HG03060 (cell line): Measurements from ENCODE around the gene KRTAP5-6.
"Not testable (repeated sequence)": the region's sequence is repeated elsewhere in the genome, so short reads cannot be mapped to it uniquely, and the experiment has no call there.

Experiments used
- ATAC-seq: cut with Tn5 transposase; IDR thresholded peaks from one replicate; pipeline ENCODE4 v1.9.1; 2021; ENCODE audit warnings: low read depth, moderate number of reproducible peaks; ENCODE audit not compliant: unreplicated experiment

KRTAP5-6 gene

DNA sequence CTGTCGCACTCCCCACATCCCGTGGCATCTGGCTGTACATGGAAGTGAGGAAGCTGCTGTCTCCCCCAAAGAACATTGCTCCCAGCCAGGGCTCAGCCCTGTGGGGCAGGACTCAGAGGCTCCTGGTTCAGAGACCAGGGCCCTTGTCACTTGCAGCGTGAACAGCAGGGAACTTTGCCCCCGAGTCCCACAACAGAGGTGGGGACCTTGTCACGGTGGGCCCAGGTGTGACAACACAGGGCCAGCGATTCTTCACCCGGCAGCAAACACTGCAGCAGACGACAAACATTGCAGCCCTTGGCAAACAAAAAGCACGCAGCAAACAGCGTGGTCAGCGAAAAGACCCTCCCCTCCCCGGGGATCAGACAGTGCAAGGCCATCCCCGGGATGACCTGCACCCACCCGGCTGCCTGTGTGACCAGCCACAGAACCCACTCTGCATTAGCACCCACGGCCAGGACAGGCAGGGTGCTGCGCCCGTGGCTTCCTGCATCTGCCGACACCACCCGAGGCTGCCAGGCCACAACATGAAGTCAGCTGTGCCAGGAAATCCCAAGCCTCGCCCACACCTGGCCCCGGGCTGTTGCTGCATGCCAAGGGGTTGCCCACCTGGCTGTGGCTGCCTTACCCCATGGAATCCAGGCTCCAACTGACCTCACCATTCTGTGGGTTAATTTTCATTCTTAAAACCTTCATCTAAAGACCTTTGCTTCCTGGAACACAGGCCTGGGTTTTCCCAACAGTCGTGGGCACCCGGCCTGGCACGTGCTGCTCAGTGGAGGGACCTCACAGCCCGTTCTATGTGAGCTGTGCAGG is 35.3 kb upstream of the KRTAP5-6 start:
- not testable (repeated sequence) for ATAC-seq

DNA sequence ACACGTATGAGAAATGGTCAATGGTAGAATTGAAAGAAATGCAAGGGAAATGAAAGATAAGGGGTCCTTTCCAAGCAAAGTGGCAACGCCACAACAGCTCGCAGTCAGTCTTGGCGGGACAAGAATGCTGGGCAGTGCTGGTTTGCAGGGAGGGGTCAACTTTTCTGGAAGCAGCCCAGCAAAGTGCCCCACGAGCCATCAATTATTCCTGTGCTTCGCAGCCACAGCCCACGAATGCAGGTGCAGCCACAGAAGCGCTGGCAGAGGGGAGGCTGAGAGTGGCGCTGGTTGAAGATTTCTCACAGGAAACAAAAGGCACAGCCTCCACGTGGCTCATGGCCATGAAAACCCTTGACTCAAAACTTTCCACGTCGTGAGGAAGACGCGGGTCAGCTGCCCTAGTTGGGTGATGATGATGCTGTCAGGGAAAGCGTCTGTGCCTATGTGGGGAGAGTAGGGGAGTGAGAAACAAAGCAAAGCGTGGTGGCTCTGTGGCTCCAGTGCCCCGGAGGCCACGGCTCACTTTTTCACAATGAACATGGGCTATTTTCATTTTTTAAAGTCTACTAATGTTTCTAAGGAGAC is 34.2 kb upstream of the KRTAP5-6 start:
- ATAC-seq: not testable (repeated sequence)

DNA sequence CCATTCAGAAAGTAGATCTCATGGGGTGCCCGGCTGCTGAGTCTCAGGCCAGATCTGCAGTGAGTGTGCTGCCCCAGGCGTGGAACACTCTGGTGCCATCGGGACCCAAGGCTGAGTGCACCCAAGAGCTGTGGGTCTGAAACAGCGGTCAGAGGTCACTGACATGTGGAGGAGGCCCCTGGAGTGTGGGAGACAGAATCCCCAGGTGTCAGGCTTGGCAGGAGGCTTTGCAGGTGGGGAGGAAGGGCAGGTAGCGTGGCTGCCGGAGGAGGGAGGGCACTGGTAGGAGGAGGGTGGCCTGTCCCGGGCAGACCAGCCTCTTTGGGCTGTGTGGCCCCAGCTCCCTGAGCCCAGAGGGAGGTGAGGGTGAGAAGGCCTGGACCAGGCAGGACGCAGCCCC is 31.7 kb upstream of the KRTAP5-6 start:
- ATAC-seq: no peak

DNA sequence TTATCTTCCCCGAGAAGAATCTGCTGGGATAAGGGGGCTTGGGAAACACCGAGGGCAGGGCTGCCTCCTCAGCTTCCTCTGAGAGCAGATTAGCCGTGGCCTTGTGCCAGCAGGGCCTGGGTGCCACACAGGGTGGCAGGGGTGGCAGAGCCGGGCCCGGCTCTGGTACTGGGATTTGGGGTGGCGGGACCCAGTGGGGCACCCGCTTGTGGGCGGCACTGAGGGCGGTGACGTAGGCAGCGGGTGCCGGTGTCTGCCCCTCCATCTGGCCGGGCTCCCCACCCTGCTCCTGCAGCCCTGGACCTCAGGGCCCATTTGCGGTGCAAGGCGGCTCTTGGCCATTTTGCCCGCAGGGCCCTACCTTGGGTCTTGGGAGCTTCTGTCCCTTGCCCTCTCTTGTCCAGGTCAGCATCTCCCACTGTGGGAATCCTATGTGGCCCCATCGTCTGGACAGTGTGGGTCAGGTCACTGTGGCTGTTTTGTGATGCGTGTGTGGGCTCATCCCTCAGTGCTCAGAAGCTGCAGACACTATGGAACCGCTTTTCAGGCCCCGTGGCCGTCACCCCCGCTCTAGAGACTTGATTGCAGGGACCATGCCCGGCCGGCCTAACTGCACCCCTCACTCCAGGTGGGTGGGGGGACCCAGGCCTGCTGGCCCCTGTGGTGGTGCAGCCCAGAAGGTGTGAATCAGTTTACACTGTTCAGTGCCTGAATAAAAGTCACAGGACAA is 29.7 kb upstream of the KRTAP5-6 start:
- no peak for ATAC-seq

DNA sequence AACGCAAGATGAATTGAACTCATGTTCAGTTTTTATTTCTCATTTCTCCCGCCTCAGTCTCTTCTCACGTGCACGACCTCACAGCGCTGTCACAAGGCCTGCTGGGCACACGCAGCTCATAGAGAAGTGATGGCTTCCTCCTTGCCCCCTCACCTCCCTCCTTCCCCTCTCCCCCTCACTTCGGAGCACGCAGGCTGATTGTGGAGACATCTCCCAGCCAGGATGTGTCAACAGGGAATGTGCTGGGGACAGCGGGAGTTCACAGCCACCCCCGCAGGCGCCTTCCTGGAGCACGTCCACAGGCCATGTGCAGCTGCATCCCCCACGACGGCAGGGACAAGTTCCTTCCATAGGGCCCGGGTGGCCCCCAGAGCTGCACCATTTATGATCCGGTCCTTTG is 29.1 kb upstream of the KRTAP5-6 start:
- ATAC-seq: no peak

DNA sequence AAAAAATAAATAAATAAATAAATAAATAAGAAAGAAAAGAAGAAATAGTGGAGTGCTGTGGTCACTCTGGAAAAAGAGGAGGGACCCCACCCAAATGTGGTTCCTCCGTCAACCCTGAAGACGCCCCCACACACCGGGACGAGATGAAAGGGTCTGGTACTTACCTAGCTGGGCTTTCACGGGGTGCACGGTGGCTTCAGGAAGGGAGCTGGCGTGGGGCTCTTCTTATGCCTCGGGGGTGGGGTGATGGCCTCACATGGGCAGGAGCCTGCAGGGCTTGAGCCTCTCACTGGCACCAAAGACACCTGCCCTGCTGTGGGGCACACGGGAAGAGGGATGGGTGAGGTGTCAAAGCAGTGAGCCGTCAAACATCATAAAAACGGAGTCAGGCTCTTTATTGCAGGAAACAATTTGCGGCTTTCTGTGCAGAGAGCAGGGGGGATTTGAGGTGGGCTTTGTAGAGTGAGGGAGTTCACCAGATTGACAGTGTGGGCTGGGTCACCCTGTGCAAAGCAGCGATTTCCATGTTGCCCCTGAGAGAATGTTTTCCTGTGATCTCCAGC is 28.0 kb upstream of the KRTAP5-6 start:
- no peak for ATAC-seq

DNA sequence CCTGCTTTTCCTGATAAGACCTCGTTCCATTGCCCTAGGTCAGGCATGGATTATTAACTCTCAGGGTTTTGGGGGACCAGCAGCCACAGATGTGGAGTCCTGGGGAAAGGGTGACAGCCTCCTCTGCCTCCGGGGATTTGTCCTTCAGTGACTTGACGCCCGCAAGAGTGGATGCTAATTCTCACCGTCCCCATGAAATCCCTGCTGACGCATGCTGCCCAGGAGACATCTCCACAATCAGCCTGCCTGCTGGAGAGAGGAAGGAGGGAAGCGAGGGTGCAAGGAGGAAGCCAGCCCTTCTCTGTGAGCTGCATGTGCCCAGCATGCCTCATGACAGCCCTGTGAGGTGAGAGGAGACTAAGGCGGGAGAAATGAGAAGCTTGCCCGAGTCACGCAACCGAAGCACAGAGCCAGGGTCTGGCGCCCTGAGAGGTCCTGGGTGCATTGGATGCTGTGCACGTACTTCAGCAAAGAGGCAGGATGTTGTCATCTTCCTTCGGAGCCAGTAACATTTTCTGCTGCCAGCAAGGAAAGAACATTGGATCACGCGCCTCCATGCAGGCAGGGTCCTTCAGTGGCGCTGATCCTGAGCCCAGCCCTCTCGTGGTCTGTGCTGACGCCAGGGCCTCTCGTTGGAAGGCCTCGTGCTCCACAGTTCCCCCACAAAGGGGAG is 27.3 kb upstream of the KRTAP5-6 start:
- ATAC-seq: no peak

DNA sequence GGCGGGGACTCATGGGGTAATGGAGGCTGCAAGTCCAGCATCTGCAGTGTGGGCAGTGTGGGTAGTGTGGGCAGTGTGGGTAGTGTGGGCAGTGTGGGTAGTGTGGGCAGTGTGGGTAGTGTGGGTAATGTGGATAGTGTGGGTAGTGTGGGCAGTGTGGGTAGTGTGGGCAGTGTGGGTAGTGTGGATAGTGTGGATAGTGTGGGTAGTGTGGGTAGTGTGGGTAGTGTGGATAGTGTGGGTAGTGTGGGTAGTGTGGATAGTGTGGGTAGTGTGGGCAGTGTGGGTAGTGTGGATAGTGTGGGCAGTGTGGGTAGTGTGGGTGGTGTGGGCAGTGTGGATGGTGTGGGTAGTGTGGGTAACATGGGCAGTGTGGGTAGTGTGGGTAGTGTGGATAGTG is 26.5 kb upstream of the KRTAP5-6 start:
- not testable (repeated sequence) for ATAC-seq

DNA sequence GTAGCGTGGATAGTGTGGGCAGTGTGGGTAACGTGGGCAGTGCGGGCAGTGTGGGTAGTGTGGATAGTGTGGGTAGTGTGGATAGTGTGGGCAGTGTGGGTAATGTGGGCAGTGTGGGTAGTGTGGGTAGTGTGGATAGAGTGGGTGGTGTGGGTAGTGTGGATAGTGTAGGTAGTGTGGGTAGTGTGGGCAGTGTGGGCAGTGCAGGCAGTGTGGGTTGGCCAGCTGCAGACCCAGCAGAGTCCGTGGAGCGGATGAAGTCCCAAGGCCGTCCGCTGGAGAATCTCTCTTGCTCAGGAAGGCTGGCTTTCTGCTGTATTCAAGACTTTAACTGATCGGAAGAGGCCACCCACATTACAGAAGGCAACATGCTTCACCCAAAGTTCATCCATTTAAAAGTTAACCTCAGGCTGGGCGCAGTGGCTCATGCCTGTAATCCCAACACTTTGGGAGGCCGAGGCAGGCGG is 26.1 kb upstream of the KRTAP5-6 start:
- no peak for ATAC-seq

DNA sequence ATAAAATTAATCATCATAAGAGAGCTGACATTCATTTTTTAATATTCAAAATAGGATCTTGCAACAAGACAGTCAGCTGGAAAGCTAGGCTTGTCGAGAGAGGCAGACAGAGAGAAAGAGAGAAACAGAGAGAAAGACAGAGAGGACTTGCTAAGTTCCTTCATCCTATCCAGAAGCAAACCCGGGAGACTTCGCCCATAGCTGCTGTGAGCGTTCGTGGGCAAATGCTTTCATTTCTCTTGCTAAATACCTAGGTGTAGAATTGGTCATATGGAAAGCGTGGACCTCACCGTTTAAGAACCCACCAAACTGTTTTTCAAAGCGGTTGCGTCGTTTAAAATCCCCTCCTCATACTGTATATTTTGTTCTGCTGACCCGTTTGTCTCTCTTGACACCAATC is 25.3 kb upstream of the KRTAP5-6 start:
- ATAC-seq: no peak

DNA sequence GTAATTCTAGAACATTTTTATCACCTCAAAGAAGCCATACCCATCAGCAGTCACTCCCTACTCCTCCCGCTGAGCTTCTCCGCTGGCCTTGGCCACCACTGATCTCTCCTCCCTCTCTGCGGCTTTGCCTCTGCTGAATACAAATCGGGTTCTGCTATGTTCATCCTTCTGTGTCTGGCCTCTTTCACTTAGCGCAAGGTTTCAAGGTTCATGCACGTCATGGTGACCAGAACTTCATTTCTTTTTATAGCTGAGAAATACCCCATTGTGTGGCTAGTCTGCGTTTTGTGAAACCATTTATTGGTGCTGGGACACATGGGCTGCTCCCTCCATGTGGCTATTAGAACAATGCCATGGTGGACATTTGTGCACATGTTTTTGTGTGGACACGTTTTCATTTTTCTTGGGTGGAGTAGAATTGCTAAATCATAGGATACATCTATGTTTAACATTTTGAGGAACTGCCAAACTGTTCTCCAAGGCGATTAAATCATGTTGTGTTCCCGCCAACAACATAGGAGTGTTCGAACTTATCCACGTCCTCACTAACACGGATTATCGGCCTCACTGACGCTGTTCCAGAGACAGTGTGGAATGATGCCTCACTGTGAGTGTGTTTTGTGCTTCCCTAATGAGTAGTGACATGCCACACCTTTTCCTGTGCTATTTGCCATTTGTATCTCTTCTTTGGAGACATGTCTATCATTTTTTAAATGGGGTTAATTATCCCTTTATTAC is 24.2 kb upstream of the KRTAP5-6 start:
- ATAC-seq: no peak

DNA sequence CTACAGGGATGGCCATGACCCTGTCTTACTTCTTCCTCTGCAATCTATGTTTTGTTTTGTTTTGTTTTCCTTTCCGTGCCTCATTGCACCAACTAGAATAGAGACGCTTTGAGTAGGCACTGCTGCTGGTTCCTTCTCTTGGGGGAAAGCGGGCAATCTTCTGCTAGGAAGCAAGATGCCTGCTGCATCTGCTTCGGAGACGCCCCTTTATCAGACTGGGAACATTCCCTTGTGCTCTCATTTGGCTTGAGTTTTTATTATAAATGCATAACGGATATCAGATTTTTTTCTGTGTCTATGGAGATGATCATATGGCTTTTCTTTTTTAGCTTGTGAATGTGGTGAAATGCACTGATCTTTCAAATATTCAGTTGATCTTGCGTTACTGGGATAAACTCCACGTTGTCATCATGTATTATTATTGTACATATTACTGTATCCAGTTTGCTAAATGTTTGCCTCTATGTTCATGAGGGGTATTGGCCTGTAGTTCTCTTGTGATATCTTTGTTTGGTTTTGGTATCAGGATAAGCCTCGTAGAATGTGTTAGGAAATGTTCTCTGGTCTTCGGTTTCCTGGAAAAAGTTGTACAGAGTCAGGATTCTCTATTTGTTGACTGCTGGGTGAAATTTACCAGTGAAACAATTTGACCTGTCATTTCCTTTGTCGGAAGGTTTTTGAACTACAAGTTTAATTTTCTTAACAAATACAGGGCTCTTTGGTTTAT is 23.4 kb upstream of the KRTAP5-6 start:
- ATAC-seq: no peak

DNA sequence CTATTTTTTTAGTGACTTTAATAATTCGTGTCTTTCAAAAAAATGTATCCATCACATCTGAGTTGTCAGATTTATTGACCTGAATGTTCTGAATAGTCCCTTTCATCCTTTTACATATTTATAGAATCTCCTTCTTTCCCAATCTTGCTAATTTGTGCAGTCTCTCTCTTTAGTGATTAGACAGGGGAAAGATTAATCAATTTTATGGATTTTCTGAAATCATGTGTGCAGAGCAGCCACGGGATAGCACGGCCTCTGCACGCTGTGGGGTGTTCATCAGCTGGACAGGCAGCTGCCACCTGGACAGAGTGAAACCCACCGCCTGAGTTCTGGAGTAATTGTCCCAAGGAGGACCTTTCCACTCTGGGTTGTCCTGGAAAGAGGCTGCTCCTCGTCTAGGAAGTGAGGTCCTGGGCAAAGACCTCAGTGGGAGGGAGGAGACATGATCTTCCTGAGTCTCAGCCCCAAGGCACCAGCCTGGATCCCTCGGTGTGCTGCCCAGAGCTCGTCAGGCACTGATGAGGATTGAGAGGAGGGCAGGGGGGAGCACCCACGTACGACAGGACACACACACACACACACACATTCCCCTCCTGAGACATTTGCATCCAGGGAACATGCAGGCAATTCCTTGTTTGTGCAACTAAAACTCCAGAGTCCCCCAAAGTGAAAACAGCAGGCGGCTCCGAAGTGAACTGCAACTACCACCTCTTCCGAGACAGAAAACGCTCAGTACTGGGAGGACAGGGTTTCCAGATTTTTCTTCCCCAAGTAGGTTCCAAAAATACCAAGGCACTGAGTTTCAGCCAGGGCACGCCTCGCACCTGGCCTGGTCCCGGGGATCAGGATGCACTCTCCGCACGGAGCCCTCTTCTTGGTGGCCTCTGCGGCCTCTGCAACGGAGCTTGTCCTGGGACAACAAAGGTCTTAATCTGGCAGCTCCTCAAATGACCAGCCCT is 22.5 kb upstream of the KRTAP5-6 start:
- no peak for ATAC-seq

DNA sequence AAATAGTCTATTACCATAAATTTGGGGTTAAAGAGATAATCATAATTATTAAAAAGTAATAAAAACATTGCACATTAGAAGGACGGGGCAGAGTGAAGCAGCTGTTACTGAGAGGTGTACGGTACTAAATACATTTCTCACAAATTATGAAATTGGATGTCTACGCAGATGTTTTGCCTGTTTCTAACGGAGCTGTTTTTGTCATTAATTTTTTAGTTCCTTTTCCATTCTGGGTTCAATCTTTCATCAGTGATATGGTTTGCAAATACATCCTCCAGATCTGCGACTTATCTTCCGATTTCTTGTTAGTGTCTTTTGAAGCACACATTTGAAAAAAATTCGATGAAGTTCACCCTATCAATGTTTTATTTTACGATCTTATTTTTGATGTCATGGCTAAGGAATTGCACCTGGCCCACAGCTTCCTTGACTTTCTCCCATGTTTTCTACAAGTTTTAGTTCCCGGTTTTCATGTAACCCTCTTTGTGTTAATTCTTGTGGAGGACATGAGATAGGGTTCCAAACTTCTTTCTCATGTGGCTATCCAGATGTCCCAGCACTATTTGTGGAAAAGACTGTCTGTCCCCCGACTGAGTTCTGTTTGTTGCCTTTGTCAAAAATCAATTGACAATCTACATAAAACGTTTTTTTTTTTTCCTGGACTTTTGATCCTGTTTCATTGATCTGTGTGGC is 21.3 kb upstream of the KRTAP5-6 start:
- ATAC-seq: no peak

DNA sequence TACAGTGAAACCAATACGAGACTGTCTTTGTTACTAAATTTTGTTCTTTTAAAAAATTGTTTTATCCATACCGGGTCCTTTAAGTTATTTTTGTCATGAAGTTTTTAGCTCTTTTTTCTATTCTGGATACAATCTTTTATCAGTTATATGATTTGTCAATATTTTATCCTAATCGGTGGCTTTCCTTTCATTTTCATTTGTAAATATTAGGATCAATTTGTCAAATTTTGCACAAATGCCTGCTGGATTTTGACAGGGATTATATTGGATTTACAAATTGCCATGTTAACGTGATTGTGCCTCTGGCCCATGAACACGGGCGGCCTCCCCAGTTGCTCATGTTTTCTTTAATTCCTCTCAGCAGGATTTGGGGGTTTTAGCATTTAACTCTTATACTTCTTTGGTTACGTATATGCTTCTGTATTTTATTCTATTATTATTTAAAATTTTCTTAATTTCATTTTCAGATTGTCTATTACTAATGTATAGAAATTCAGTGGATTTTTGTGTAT is 20.7 kb upstream of the KRTAP5-6 start:
- ATAC-seq: no peak

DNA sequence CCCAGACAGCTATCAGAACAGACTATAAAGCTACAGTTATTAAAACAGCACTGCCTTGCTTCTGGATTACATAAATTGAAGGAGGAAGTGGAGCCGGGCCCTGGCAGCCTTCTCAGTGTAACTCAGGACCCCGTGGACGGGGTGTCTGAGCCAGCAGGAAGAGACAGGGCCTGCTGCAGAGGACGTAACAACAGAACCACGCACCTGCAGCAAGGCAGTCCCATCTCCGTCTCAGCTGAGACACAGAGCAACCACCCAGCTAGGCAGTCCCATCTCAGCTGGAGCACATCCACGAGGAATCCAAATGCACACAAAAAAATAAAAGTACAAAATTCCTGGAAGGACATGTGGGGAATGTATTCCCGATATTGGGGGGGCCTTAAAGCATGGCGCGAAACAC is 17.1 kb upstream of the KRTAP5-6 start:
- ATAC-seq: no peak

DNA sequence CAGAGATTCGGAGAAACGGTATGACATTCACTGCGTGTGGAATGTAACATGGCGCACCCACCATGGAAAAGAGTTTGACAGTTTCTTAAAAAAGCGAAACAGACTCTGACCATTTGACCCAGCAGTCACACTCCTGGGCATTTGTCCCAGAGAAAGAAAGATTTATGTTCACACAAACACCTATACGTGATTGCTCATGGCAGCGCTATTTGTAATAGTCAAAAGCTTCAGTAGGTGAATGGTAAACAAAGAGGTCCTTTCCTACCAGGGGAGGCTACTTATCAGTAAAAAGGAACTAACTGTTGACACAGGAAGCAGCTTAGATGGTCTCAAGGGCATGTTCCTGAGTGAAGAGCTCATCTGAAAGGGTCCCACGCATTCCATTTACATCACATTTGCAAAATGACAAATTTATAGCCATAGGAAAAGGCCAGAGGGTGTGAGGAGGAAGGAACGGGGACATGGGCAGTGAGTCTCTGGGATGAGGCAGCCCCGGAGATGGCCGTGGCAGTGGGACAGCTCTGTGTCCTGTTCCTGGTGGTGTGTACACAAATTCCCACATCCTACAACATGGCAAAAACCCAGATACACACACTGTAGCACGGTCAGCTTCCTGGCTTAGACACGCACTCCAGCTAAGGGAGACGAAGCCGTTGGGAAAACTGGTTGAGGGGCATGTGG is 14.6 kb upstream of the KRTAP5-6 start:
- no peak for ATAC-seq
